ENCODE data around the gene SLC43A3. TPM values are rescaled to one million over a fixed set of nuclear protein-coding genes. Genes with fewer than 3 reads are reported as not detected.
A peak's percentile ranks its signal among the peaks of the same experiment; 100 is the strongest.

The SLC43A3 gene
- total RNA-seq, 2 donors from 2014 or later = 12.1 to 13.8 TPM

DNA sequence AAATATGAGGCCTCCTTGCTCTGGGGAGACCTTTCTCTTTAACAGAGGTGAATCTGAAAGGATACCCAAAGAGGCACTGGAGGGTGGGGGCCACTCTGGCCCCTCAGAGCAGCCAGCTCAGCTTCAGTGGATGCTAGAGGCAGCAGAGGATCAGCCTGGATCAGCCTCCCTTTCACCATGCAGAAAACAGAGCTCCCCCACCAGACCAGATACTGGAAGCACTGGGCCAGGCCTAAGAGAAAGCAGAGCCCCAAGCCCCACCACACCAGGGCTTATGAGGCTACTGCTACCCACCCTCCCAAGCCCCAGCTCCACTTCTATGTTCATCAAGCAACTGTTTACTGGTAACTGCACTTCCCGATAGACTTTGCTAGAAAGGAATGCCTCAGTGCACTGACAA, 4.0 kb upstream of the SLC43A3 start:
- H3K4me3 Mint-ChIP-seq = no peak overlapping the region
- no peaks in the 10 kb centered on the region for H3K36me3 Mint-ChIP-seq (ENCODE audit: low read depth)
- H3K27me3 Mint-ChIP-seq = no peaks in the 10 kb centered on the region

DNA sequence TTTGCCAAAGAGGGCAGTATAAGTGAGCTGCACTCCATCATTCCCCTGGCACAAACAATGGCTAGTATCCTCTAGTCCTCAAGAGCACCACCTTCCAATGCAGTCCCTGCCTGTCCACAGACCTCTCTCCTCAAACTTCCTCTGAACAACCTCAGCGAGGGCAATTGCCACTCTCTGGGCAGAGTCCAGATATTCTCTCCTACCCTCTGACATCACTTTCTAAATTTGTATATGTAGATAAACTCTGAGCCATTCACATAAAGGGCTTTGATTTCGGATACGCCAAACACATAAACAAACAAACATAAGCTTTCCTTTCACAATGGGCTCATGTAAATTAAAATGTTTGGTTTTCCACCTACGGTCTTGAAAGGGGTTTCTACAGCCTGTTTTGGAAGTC, 3.0 kb upstream of the SLC43A3 start:
- H3K9me3 ChIP-seq (ENCODE audit: control insufficient read depth, low read length, poor library complexity, severe bottlenecking) = no peaks in the 10 kb centered on the region
- Mint-ChIP-seq H3K36me3 (ENCODE audit: low read depth) (no peaks in the 10 kb centered on the region), H3K4me3 (no peak overlapping the region), H3K4me1 (peaks cover 28% of the 10 kb centered on the region), H3K27ac (peak overlapping the region; percentile 79), H3K27me3 (no peaks in the 10 kb centered on the region)
- DNase-seq (no peak), ATAC-seq (no peak)

More for the DNA sequence above, 4.0 kb upstream of the SLC43A3 start:
- no peak for DNase-seq
- Mint-ChIP-seq H3K4me1 (peaks cover 21% of the 10 kb centered on the region), H3K27ac (no peak overlapping the region)
- no peak for ATAC-seq
- no peaks in the 10 kb centered on the region for H3K9me3 ChIP-seq (ENCODE audit: control insufficient read depth, low read length, poor library complexity, severe bottlenecking)

GRCh38 chr11:57428643-57429042, 1.7 kb upstream of the SLC43A3 start:
- DNase-seq = no peak
- ATAC-seq = no peak
- Mint-ChIP-seq H3K27ac (no peak overlapping the region), H3K4me3 (no peak overlapping the region), H3K27me3 (no peaks in the 10 kb centered on the region), H3K36me3 (ENCODE audit: low read depth) (no peaks in the 10 kb centered on the region), H3K4me1 (peaks cover 35% of the 10 kb centered on the region)
- no peaks in the 10 kb centered on the region for H3K9me3 ChIP-seq (ENCODE audit: control insufficient read depth, low read length, poor library complexity, severe bottlenecking)

- no peak for ATAC-seq
- no peak for DNase-seq
- H3K36me3 Mint-ChIP-seq (ENCODE audit: low read depth) = no peaks in the 10 kb centered on the region
- peaks cover 37% of the 10 kb centered on the region for H3K4me1 Mint-ChIP-seq
- no peaks in the 10 kb centered on the region for H3K9me3 ChIP-seq (ENCODE audit: control insufficient read depth, low read length, poor library complexity, severe bottlenecking)
- H3K27me3 Mint-ChIP-seq = no peaks in the 10 kb centered on the region
- H3K4me3 Mint-ChIP-seq = peak overlapping the region; percentile 93
- H3K27ac Mint-ChIP-seq = peak overlapping the region; percentile 89
These were observed 784 bp upstream of the SLC43A3 start for GRCh38 chr11:57427727-57428082.

GRCh38 chr11:57426439-57426928, 437 bp downstream of the SLC43A3 start:
- DNase-seq = no peak
- Mint-ChIP-seq H3K36me3 (ENCODE audit: low read depth) (no peaks in the 10 kb centered on the region), H3K4me1 (peaks cover 38% of the 10 kb centered on the region), H3K27ac (peak overlapping the region; percentile 89), H3K4me3 (peak overlapping the region; percentile 93), H3K27me3 (no peaks in the 10 kb centered on the region)
- no peaks in the 10 kb centered on the region for H3K9me3 ChIP-seq (ENCODE audit: control insufficient read depth, low read length, poor library complexity, severe bottlenecking)
- ATAC-seq = no peak

GRCh38 chr11:57425565-57426438, 1.1 kb downstream of the SLC43A3 start:
- no peaks in the 10 kb centered on the region for H3K9me3 ChIP-seq (ENCODE audit: control insufficient read depth, low read length, poor library complexity, severe bottlenecking)
- no peak for ATAC-seq
- Mint-ChIP-seq H3K4me1 (peaks cover 38% of the 10 kb centered on the region), H3K27me3 (no peaks in the 10 kb centered on the region), H3K27ac (peak overlapping the region; percentile 89), H3K36me3 (ENCODE audit: low read depth) (no peaks in the 10 kb centered on the region), H3K4me3 (peak overlapping the region; percentile 93)
- no peak for DNase-seq

DNA sequence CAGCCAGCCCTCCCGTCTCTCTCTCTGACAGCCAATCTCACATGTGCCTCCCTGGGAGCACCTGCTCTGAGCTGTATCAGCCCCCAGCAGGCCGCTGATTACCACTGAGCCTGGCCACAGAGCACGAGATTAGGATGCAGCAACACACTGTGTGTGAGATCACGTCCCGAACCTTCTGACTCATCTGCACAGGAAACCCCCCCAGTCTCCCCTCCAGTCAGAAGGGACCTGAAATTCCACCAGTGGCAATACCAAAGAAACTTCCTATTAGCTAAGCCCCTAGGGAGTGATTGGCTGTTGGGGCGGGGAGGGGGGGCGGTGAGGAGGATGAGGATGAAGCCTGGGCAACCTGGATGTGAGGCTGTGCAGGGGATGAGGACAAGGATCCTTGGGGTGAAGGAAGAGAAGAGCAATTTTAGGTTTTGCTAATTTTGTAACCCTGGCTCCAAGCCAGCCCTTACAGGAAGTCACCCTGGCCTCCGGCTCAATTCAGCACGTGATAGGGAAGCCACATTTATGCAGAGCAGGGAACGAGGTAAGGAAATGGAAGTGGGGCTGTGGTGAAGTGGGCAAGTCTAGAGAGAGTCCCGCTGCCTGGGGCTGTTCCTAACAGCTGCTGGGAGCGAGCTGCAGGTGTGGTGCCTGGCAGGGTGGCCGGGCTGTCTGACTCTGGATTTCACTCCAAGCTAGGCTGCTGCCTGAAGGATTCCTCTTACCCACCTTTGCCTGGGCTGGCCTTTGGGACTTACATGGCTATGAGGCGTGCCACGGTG, 1.9 kb downstream of the SLC43A3 start:
- ATAC-seq = peak; percentile 91
- no peaks in the 10 kb centered on the region for H3K27me3 Mint-ChIP-seq
- peaks cover 37% of the 10 kb centered on the region for H3K4me1 Mint-ChIP-seq

DNA sequence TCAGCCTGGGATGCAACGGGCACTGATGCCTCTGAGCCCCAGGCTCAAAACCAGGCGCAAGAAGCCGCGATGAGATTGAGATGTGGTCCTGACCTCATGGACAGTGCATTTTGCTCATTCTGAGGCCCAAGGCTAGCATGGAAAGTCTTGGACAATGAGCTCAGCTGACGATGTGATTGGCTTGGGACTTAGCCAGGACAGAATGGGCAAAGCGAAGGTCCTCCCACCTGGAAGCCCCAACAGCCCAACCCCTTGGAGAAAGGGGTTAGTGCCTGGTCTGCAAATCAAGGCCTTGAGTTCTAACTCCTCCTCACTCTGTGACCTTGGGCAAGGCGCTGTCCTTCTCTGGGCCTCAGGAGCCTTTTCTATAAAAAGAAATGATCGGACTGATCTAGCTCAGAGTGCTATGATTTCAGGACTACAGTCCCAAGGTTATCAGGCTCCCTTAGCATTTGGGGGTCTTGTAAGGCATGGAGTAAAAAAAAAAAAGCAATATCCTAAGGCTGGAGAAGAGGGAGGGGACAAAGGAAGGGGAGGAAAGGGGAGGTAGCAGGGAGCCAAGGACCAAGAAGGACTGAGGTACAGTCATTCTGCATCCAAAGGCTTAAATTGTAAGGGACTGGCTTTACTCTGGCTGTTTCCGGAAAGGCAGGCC, 2.7 kb downstream of the SLC43A3 start:
- no peak for ATAC-seq
- no peaks in the 10 kb centered on the region for H3K27me3 Mint-ChIP-seq
- H3K36me3 Mint-ChIP-seq (ENCODE audit: low read depth) = no peaks in the 10 kb centered on the region
- H3K27ac Mint-ChIP-seq = peak overlapping the region; percentile 89
- peaks cover 36% of the 10 kb centered on the region for H3K4me1 Mint-ChIP-seq
- H3K9me3 ChIP-seq (ENCODE audit: control insufficient read depth, low read length, poor library complexity, severe bottlenecking) = no peaks in the 10 kb centered on the region
- H3K4me3 Mint-ChIP-seq = peak overlapping the region; percentile 93
- DNase-seq = no peak

More for the DNA sequence above, 1.9 kb downstream of the SLC43A3 start:
- peak; percentile 38 to 76 (median 45) for DNase-seq
- Mint-ChIP-seq H3K36me3 (ENCODE audit: low read depth) (no peaks in the 10 kb centered on the region), H3K27ac (peak overlapping the region; percentile 89), H3K4me3 (peak overlapping the region; percentile 93)
- no peaks in the 10 kb centered on the region for H3K9me3 ChIP-seq (ENCODE audit: control insufficient read depth, low read length, poor library complexity, severe bottlenecking)

- Mint-ChIP-seq H3K36me3 (ENCODE audit: low read depth) (no peaks in the 10 kb centered on the region), H3K27ac (peak overlapping the region; percentile 89), H3K4me3 (no peak overlapping the region), H3K27me3 (no peaks in the 10 kb centered on the region), H3K4me1 (peaks cover 32% of the 10 kb centered on the region)
- ATAC-seq (no peak), DNase-seq (no peak)
- H3K9me3 ChIP-seq (ENCODE audit: control insufficient read depth, low read length, poor library complexity, severe bottlenecking) = no peaks in the 10 kb centered on the region
These were observed 4.3 kb downstream of the SLC43A3 start for GRCh38 chr11:57422669-57423068.

GRCh38 chr11:57421805-57422204, 5.1 kb downstream of the SLC43A3 start:
- ATAC-seq = no peak
- peaks cover 3% of the 10 kb centered on the region for H3K36me3 Mint-ChIP-seq (ENCODE audit: low read depth)
- H3K4me1 Mint-ChIP-seq = peaks cover 26% of the 10 kb centered on the region
- H3K27me3 Mint-ChIP-seq = no peaks in the 10 kb centered on the region
- no peak overlapping the region for H3K27ac Mint-ChIP-seq
- no peaks in the 10 kb centered on the region for H3K9me3 ChIP-seq (ENCODE audit: control insufficient read depth, low read length, poor library complexity, severe bottlenecking)
- H3K4me3 Mint-ChIP-seq = no peak overlapping the region
- DNase-seq = no peak

- Mint-ChIP-seq H3K27ac (no peak overlapping the region), H3K4me1 (peaks cover 20% of the 10 kb centered on the region), H3K36me3 (ENCODE audit: low read depth) (peaks cover 3% of the 10 kb centered on the region), H3K4me3 (no peak overlapping the region), H3K27me3 (no peaks in the 10 kb centered on the region)
- ATAC-seq (no peak), DNase-seq (no peak)
- H3K9me3 ChIP-seq (ENCODE audit: control insufficient read depth, low read length, poor library complexity, severe bottlenecking) = no peaks in the 10 kb centered on the region
These were observed 5.9 kb downstream of the SLC43A3 start for GRCh38 chr11:57421066-57421465.

- H3K27ac Mint-ChIP-seq = no peak overlapping the region
- peaks cover 11% of the 10 kb centered on the region for H3K4me1 Mint-ChIP-seq
- no peak for DNase-seq
- H3K27me3 Mint-ChIP-seq = no peaks in the 10 kb centered on the region
- ATAC-seq = no peak
- peaks cover 6% of the 10 kb centered on the region for H3K36me3 Mint-ChIP-seq (ENCODE audit: low read depth)
- no peak overlapping the region for H3K4me3 Mint-ChIP-seq
- no peaks in the 10 kb centered on the region for H3K9me3 ChIP-seq (ENCODE audit: control insufficient read depth, low read length, poor library complexity, severe bottlenecking)
These were observed 7.8 kb downstream of the SLC43A3 start for GRCh38 chr11:57419146-57419545.

DNA sequence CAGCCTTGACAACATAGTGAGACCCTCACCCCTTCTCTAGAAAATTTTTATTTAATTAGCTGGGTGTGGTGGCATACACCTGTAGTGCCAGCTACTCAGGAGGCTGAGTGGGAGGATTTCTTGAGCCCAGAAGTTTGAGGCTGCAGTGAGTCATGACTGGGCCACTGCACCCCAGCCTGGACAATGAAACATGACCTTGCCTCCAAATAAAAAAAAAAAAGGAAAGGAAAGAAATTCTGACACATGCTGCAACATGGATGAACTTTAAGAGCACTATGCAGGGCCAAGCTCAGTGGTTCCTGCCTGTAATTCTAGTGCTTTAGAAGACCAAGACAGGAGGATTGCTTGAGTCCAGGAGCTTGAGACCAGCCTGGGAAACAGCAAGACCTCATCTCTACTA, 8.8 kb downstream of the SLC43A3 start:
- ATAC-seq = no peak
- no peaks in the 10 kb centered on the region for H3K9me3 ChIP-seq (ENCODE audit: control insufficient read depth, low read length, poor library complexity, severe bottlenecking)
- Mint-ChIP-seq H3K27me3 (no peaks in the 10 kb centered on the region), H3K4me3 (no peak overlapping the region), H3K36me3 (ENCODE audit: low read depth) (peaks cover 16% of the 10 kb centered on the region), H3K27ac (no peak overlapping the region), H3K4me1 (peaks cover 17% of the 10 kb centered on the region)
- DNase-seq = no peak
